H9 (cell line): ENCODE results near the gene LOC128125822.

ENCODE experiments used
- DNase-seq: peaks from one replicate; pipeline ENCODE4 v3.0.0-alpha.2; 2017
- H2AFZ ChIP-seq: one replicate; pipeline ENCODE4 v1.6.1; 2013; ENCODE audit warnings: mild to moderate bottlenecking, low read length, control low read depth, moderate library complexity
- H2AK5ac ChIP-seq: 2 replicates; pipeline ENCODE4 v1.6.1; 2013; ENCODE audit warnings: low read length, control low read depth, mixed read lengths; ENCODE audit not compliant: insufficient read length
- H2BK120ac ChIP-seq: one replicate; pipeline ENCODE4 v1.6.1; 2013; ENCODE audit warnings: low read depth, mild to moderate bottlenecking, low read length, control low read depth, inconsistent platforms; ENCODE audit not compliant: poor library complexity, severe bottlenecking
- H2BK12ac ChIP-seq: 2 replicates; pipeline ENCODE4 v1.6.1; 2013; ENCODE audit warnings: low read length, control low read depth, mixed read lengths, low read depth; ENCODE audit not compliant: insufficient read length
- H2BK15ac ChIP-seq: 2 replicates; pipeline ENCODE4 v1.6.1; 2013; ENCODE audit warnings: low read depth, low read length, control low read depth
- H2BK20ac ChIP-seq: one replicate; pipeline ENCODE4 v1.6.1; 2013; ENCODE audit warnings: low read depth, mild to moderate bottlenecking, low read length, control low read depth, inconsistent platforms; ENCODE audit not compliant: poor library complexity, severe bottlenecking
- H2BK5ac ChIP-seq: 2 replicates; pipeline ENCODE4 v1.6.1; 2013; ENCODE audit warnings: low read length, control low read depth, mixed read lengths; ENCODE audit not compliant: insufficient read length
- H3K14ac ChIP-seq: 2 replicates; pipeline ENCODE4 v1.6.1; 2013; ENCODE audit warnings: low read length, control low read depth; ENCODE audit not compliant: insufficient read depth
- H3K18ac ChIP-seq: 2 replicates; pipeline ENCODE4 v1.6.1; 2013; ENCODE audit warnings: low read depth, mild to moderate bottlenecking, mixed read lengths, low read length, control low read depth; ENCODE audit not compliant: insufficient read length
- H3K23ac ChIP-seq: 2 replicates; pipeline ENCODE4 v1.6.1; 2013; ENCODE audit warnings: low read length, control low read depth, mixed read lengths, low read depth; ENCODE audit not compliant: insufficient read length
- H3K23me2 ChIP-seq: 2 replicates; pipeline ENCODE4 v1.6.1; 2013; ENCODE audit warnings: low read depth, mild to moderate bottlenecking, mixed read lengths, low read length, control low read depth; ENCODE audit not compliant: insufficient read length, poor library complexity, severe bottlenecking
- H3K27ac ChIP-seq: 2 replicates; pipeline ENCODE4 v1.5.1; 2013; ENCODE audit warnings: low read length, control low read depth, mixed read lengths, low read depth; ENCODE audit not compliant: insufficient read length
- H3K27me3 ChIP-seq: 2 replicates; pipeline ENCODE4 v1.6.1; 2013; ENCODE audit warnings: low read length, control low read depth, inconsistent platforms; ENCODE audit not compliant: insufficient read depth
- H3K4ac ChIP-seq: 2 replicates; pipeline ENCODE4 v1.6.1; 2013; ENCODE audit warnings: low read depth, mild to moderate bottlenecking, control low read depth, inconsistent platforms, low read length, moderate library complexity
- H3K4me1 ChIP-seq: 2 replicates; pipeline ENCODE4 v1.6.1; 2013; ENCODE audit warnings: low read length, control low read depth, inconsistent platforms; ENCODE audit not compliant: insufficient read depth
- H3K4me2 ChIP-seq: 2 replicates; pipeline ENCODE4 v1.6.1; 2013; ENCODE audit warnings: low read length, control low read depth, mixed read lengths; ENCODE audit not compliant: insufficient read length, insufficient read depth
- H3K56ac ChIP-seq: 2 replicates; pipeline ENCODE4 v1.6.1; 2013; ENCODE audit warnings: low read depth, mild to moderate bottlenecking, mixed read lengths, low read length, control low read depth; ENCODE audit not compliant: insufficient read length
- H3K79me1 ChIP-seq: 2 replicates; pipeline ENCODE4 v1.6.1; 2013; ENCODE audit warnings: low read depth, mild to moderate bottlenecking, moderate library complexity, low read length, control low read depth, inconsistent platforms; ENCODE audit not compliant: insufficient read depth, poor library complexity, severe bottlenecking
- H3K79me2 ChIP-seq: 2 replicates; pipeline ENCODE4 v1.6.1; 2013; ENCODE audit warnings: low read length, control low read depth, inconsistent platforms; ENCODE audit not compliant: insufficient read depth
- H3K9ac ChIP-seq: 2 replicates; pipeline ENCODE4 v1.6.1; 2013; ENCODE audit warnings: low read length, control low read depth, mixed read lengths; ENCODE audit not compliant: insufficient read length; ENCODE audit errors: extremely low read depth
- H3K9me3 ChIP-seq: one replicate; pipeline ENCODE4 v1.6.1; 2013; ENCODE audit warnings: low read depth, low read length, inconsistent platforms; ENCODE audit not compliant: control insufficient read depth
- H3T11ph ChIP-seq: one replicate; pipeline ENCODE4 v1.6.1; 2013; ENCODE audit warnings: mild to moderate bottlenecking, low read length, control low read depth, inconsistent platforms
- H4K20me1 ChIP-seq: one replicate; pipeline ENCODE4 v1.6.1; 2013; ENCODE audit not compliant: control insufficient read depth, insufficient read length, insufficient read depth
- H4K5ac ChIP-seq: 2 replicates; pipeline ENCODE4 v1.6.1; 2013; ENCODE audit warnings: low read depth, mild to moderate bottlenecking, mixed read lengths, low read length, control low read depth; ENCODE audit not compliant: insufficient read length
- H4K8ac ChIP-seq: replicated peaks from 2 replicates; pipeline ENCODE4 v1.6.1; 2013; ENCODE audit warnings: low read length, control low read depth, mixed read lengths, low read depth; ENCODE audit not compliant: insufficient read length
- H4K91ac ChIP-seq: 2 replicates; pipeline ENCODE4 v1.6.1; 2013; ENCODE audit warnings: low read depth, mild to moderate bottlenecking, moderate library complexity, mixed read lengths, low read length, control low read depth; ENCODE audit not compliant: insufficient read length
- H3K27ac Mint-ChIP-seq, 3 experiments: 2 replicates in 2 of 3; 3 replicates in 1 of 3; pipeline ENCODE4 v1.8.0; 2020 to 2021; ENCODE audit warnings: mixed read lengths in 3 of 3, mild to moderate bottlenecking in 1 of 3, moderate library complexity in 1 of 3
- H3K27me3 Mint-ChIP-seq: 2 replicates; pipeline ENCODE4 v1.8.0; 2021; ENCODE audit warnings: low read depth, mild to moderate bottlenecking, moderate library complexity, mixed read lengths
- H3K36me3 Mint-ChIP-seq, 3 experiments: 2 replicates in 2 of 3; 3 replicates in 1 of 3; pipeline ENCODE4 v1.8.0; 2020 to 2021; ENCODE audit warnings: low read depth in 3 of 3, mixed read lengths in 3 of 3; ENCODE audit not compliant: insufficient read depth in 1 of 3
- H3K4me1 Mint-ChIP-seq, 2 experiments: 2 replicates each; pipeline ENCODE4 v1.8.0; 2020; ENCODE audit warnings: mixed read lengths in 2 of 2
- H3K4me3 Mint-ChIP-seq, 2 experiments: 2 replicates in 1 of 2; 3 replicates in 1 of 2; pipeline ENCODE4 v1.8.0; 2020 to 2021; ENCODE audit warnings: mild to moderate bottlenecking in 2 of 2, mixed read lengths in 2 of 2, moderate library complexity in 1 of 2
- H3K9me3 Mint-ChIP-seq, 2 experiments: 2 replicates in 1 of 2; 3 replicates in 1 of 2; pipeline ENCODE4 v1.8.0; 2020; ENCODE audit warnings: mild to moderate bottlenecking in 2 of 2, mixed read lengths in 2 of 2, moderate library complexity in 1 of 2
- WGBS: extraction: QIAGEN DNeasy Blood & Tissue Kit; methylation state at CpG from one replicate; pipeline ENCODE4 v1.1.7; 2013; ENCODE audit warnings: missing lambda C conversion rate, low lambda C conversion rate, mixed read lengths; ENCODE audit not compliant: insufficient read length; ENCODE audit errors: extremely low coverage; 5-methylcytosine and 5-hydroxymethylcytosine counted together
- TF ChIP-seq, protein P1 (sequence below): fragments of 200-600 bp; sonication (generic); conservative IDR thresholded peaks from 3 replicates; pipeline ENCODE4 v1.8.0; 2021; ENCODE audit warnings: antibody characterized with exemption, mild to moderate bottlenecking

Gene LOC128125822

DNA sequence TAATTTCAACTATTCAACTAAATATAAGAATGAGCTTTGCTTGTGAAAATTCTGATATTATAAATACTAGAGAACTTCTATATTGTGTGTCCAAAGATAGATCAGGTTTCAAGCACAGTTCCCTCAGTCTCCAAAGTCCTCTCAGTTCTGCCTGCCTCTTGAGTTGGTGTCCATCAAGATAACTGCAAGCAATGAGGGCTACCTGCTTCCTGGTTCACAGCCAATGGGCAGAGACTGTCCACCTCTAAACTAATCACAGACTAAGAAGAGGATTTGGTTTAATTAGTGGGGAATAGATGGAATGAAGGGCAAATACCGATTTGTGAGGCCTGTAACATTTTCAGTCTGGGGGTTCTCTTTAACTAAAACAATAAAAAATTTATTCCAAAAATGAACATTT, 41.3 kb upstream of the LOC128125822 start:
- Histone ChIP-seq H3K56ac (no peak overlapping the region), H3K4me1 (no peaks in the 10 kb centered on the region), H3K4me2 (no peak overlapping the region), H2AFZ (no peak overlapping the region), H3K23ac (no peak overlapping the region), H3K27ac (no peak overlapping the region), H4K5ac (no peak overlapping the region), H3K18ac (no peak overlapping the region), H3K79me1 (no peaks in the 10 kb centered on the region), H4K8ac (no peak overlapping the region), H4K20me1 (no peaks in the 10 kb centered on the region), H2AK5ac (no peak overlapping the region), H3K23me2 (no peaks in the 10 kb centered on the region), H3K9me3 (no peaks in the 10 kb centered on the region), H3K4ac (no peak overlapping the region), H3K27me3 (no peaks in the 10 kb centered on the region), H4K91ac (no peak overlapping the region), H3K9ac (no peak overlapping the region), H3K14ac (no peak overlapping the region), H3K79me2 (no peaks in the 10 kb centered on the region), H3T11ph (no peak overlapping the region), H2BK20ac (no peak overlapping the region), H2BK120ac (no peak overlapping the region), H2BK12ac (no peak overlapping the region), H2BK15ac (no peak overlapping the region), H2BK5ac (no peak overlapping the region)
- Mint-ChIP-seq H3K27ac (no peak overlapping the region), H3K36me3 (no peaks in the 10 kb centered on the region), H3K27me3 (peaks cover 5% of the 10 kb centered on the region), H3K4me1 (no peaks in the 10 kb centered on the region), H3K4me3 (no peak overlapping the region), H3K9me3 (no peaks in the 10 kb centered on the region)
- TF ChIP-seq, protein P1, sequence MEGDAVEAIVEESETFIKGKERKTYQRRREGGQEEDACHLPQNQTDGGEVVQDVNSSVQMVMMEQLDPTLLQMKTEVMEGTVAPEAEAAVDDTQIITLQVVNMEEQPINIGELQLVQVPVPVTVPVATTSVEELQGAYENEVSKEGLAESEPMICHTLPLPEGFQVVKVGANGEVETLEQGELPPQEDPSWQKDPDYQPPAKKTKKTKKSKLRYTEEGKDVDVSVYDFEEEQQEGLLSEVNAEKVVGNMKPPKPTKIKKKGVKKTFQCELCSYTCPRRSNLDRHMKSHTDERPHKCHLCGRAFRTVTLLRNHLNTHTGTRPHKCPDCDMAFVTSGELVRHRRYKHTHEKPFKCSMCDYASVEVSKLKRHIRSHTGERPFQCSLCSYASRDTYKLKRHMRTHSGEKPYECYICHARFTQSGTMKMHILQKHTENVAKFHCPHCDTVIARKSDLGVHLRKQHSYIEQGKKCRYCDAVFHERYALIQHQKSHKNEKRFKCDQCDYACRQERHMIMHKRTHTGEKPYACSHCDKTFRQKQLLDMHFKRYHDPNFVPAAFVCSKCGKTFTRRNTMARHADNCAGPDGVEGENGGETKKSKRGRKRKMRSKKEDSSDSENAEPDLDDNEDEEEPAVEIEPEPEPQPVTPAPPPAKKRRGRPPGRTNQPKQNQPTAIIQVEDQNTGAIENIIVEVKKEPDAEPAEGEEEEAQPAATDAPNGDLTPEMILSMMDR = no peak
- WGBS = no CpG with 5 or more reads among the region's 1 CpG
- no peak for DNase-seq
